SJSA1 (cell line): Measurements from ENCODE around the gene ARID3C. TPM values are rescaled to one million over a fixed set of nuclear protein-coding genes. Genes with fewer than 3 reads are reported as not detected.

ENCODE experiments used
- DNase-seq, 2 experiments: peaks; one replicate each; pipeline ENCODE4 v3.0.0-alpha.2; 2015 to 2020; ENCODE audit warnings: low spot score in 2 of 2, low read depth in 1 of 2
- H3K27ac ChIP-seq: fragments of 250-450 bp; sonication (Bioruptor Pico); 2 replicates; pipeline ENCODE4 v1.5.1; 2020; ENCODE audit warnings: mild to moderate bottlenecking, moderate library complexity
- H3K27me3 ChIP-seq: fragments of 250-450 bp; sonication (Bioruptor Pico); replicated peaks from 2 replicates; pipeline ENCODE4 v1.5.1; 2020; ENCODE audit warnings: mild to moderate bottlenecking, moderate library complexity
- H3K36me3 ChIP-seq: fragments of 250-450 bp; sonication (Bioruptor Pico); 2 replicates; pipeline ENCODE4 v1.5.1; 2020; ENCODE audit warnings: mild to moderate bottlenecking
- H3K4me1 ChIP-seq: fragments of 250-450 bp; sonication (Bioruptor Pico); replicated peaks from 2 replicates; pipeline ENCODE4 v1.6.1; 2021; ENCODE audit warnings: mild to moderate bottlenecking
- H3K4me3 ChIP-seq: fragments of 250-450 bp; sonication (Bioruptor Pico); 2 replicates; pipeline ENCODE4 v1.5.1; 2020; ENCODE audit warnings: mild to moderate bottlenecking
- H3K9me3 ChIP-seq: fragments of 250-450 bp; sonication (Bioruptor Pico); replicated peaks from 2 replicates; pipeline ENCODE4 v1.5.1; 2020; ENCODE audit warnings: mild to moderate bottlenecking
- total RNA-seq: library from RNA; depleted of rRNA; stranded (reverse); fragments of >200 nt; shearing (Covaris generic); gene quantifications from 2 replicates; pipeline ENCODE4 v1.2.3, GENCODE V29; 2014

The ARID3C gene
- total RNA-seq, 1 experiment from 2014 or later = not detected

DNA sequence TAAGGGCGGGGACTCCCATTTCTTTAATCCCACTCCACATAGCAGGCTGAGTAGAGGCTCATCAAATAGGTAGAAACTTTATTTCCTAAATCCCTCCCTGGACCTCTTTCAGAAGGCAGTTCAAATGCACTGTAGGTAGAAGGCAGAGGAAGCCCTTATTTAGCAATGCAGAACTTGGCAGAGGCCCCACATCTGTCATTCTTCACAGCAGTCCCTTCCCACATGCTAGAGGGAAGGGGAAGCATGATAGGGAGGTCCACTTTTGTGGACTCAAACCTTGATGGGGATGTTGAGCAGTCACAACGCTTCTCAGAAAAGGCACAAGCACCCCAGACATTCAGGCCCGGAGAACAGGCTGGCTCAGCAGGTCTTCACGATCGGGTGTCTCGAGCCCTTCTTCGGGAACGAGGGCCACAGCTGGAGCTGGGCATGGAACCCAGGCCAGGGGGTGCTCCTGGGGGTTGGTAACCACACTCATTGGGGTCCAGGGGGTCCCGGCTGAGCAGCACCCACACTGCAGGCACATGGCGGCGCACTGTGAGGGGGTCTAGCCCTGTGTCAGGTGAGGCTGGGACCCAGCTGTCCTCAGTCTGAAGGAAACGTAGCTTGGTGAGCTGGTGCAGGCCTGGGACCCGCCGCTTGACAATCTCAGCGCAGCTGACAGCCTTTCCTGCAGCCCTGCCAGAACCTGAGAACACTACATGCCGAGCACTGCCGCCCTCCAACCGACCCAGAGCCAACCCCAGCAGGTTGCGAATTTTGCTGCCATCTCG, 18.2 kb downstream of the ARID3C start:
- Histone ChIP-seq H3K4me3 (no peak overlapping the region), H3K36me3 (no peaks in the 10 kb centered on the region), H3K4me1 (peaks cover 12% of the 10 kb centered on the region), H3K27me3 (no peaks in the 10 kb centered on the region), H3K27ac (no peak overlapping the region), H3K9me3 (no peaks in the 10 kb centered on the region)
- no peak for DNase-seq

DNA sequence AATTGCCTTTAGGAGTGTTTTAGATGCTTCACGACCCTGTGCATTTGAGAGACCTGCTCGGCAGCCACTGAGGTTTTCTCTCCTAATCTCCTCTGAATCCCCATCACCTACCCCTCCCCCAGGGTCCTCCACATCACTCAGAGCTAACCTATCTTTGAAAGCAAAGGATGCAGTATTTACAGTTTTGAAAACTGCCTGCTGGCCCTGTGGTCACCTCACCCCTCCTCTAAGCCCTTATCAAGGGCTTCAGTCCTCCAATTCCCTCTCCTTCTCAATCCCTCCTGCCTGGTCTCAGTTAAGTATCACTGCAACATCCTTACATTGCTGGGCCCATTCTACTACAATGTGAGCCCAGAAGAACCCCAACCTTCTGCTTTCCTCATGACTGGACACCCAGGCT, 21.5 kb downstream of the ARID3C start:
- H3K4me3 ChIP-seq = no peak overlapping the region
- H3K4me1 ChIP-seq = peaks cover 8% of the 10 kb centered on the region
- no peak for DNase-seq
- no peaks in the 10 kb centered on the region for H3K27me3 ChIP-seq
- H3K27ac ChIP-seq = no peak overlapping the region
- H3K36me3 ChIP-seq = no peaks in the 10 kb centered on the region
- H3K9me3 ChIP-seq = no peaks in the 10 kb centered on the region

DNA sequence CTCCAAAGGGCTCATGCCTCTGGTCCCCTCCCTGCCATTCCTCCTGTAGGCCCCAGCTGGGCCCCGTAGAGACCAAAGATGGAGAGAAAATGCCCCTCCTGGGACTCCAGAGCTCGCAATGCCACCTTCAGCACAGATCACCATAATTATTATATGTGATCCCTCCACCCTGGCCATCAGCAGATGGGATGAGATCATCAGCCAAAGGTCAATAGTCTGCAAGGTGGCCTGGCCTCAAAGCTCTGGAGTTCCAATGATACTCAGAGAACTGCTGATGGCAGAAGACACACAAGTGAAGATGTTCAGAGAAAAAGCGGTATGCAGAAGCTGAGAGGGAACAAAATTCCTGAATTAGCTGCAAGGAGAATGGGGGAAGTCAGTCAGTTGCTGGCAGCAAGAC, 22.0 kb downstream of the ARID3C start:
- H3K9me3 ChIP-seq = no peaks in the 10 kb centered on the region
- no peak overlapping the region for H3K4me3 ChIP-seq
- H3K4me1 ChIP-seq = peaks cover 6% of the 10 kb centered on the region
- H3K36me3 ChIP-seq = no peaks in the 10 kb centered on the region
- DNase-seq = no peak
- no peak overlapping the region for H3K27ac ChIP-seq
- H3K27me3 ChIP-seq = no peaks in the 10 kb centered on the region

DNA sequence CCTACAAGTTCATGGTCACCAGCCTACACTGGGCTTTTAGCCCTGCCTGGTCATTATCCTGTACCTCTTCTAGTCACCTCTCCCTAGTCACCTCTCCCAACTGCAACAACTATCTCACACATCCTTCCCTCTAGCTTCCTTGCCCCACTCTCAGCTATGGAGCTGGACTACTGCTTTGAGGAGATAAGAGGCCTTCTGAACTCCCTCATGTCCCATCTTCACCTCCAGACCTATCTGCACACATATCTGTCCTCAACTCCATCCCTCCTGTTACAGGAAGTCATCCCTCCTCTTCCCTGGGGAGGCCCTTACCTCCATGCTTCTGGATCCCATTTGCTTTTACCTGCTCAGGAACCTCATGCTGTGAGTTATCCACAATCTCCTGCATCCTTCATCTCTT, 22.7 kb downstream of the ARID3C start:
- Histone ChIP-seq H3K9me3 (no peaks in the 10 kb centered on the region), H3K27ac (no peak overlapping the region), H3K4me1 (peaks cover 2% of the 10 kb centered on the region), H3K4me3 (no peak overlapping the region), H3K27me3 (no peaks in the 10 kb centered on the region), H3K36me3 (no peaks in the 10 kb centered on the region)
- no peak for DNase-seq

DNA sequence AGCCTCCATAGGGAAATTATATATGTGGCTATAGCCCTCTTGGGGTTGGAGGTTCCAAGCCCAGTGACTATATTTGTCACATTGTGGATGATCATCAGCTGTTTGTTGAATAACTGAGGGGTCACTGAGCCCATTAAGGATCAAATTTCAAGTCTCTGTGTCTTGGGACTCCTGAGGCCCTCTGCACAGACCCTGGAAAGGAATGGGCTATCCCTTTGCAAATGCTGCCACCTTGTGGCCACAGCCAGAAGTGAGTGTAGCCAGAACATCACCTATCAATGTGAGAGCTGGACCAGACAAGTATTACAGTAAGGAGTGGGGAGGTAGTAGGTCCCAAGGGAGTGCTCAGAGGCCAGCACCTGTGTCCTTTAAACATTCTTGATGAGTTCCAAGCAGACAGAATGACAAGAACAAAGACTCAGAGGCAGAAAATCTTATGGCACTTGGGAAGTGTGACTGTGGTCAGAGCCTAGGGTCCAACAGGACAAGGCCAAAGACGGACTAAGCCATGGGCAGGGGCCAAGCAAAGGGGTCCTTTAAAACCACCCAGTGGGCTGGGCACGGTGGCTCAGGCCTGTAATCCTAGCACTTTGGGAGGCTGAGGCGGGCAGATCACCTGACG, 25.1 kb downstream of the ARID3C start:
- H3K27me3 ChIP-seq = no peaks in the 10 kb centered on the region
- no peaks in the 10 kb centered on the region for H3K36me3 ChIP-seq
- H3K27ac ChIP-seq = no peak overlapping the region
- H3K9me3 ChIP-seq = no peaks in the 10 kb centered on the region
- no peaks in the 10 kb centered on the region for H3K4me1 ChIP-seq
- H3K4me3 ChIP-seq = no peak overlapping the region
- DNase-seq = peak; percentile 25 to 59

DNA sequence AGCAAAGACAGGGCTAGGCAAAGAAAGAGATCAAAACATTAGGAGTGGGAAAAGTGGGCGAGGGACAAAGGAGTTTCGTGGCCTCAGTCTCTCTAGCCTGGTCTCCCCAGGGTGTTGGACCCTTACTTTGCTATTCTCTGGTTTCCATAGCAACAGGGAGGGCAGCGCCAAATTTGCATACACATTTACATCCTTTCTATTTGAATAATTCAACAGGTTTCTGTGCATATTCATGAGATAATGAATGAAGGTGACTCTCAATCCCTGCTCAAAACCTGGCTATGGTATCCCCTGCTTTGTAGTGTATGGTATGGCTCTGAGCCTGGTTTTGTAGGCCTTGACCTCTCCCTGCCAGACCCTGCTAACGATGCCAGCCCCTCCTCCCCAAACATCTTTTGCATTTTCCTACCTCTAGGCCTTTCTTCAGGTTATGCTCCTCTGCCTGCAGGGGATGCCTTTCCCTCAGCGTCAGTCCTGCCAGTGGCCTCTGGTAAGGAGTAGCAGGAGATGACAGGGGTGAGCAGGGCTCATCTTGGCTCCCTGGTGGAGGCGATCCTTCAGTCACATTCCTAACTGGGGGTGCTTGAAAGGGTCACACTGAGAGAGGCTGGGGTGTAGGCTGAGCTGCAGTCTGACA, 26.8 kb downstream of the ARID3C start:
- no peaks in the 10 kb centered on the region for H3K4me1 ChIP-seq
- H3K27ac ChIP-seq = no peak overlapping the region
- no peak for DNase-seq
- no peaks in the 10 kb centered on the region for H3K9me3 ChIP-seq
- H3K4me3 ChIP-seq = no peak overlapping the region
- no peaks in the 10 kb centered on the region for H3K36me3 ChIP-seq
- no peaks in the 10 kb centered on the region for H3K27me3 ChIP-seq

- no peaks in the 10 kb centered on the region for H3K4me1 ChIP-seq
- no peaks in the 10 kb centered on the region for H3K9me3 ChIP-seq
- no peak for DNase-seq
- H3K27me3 ChIP-seq = no peaks in the 10 kb centered on the region
- no peaks in the 10 kb centered on the region for H3K36me3 ChIP-seq
- H3K27ac ChIP-seq = no peak overlapping the region
- no peak overlapping the region for H3K4me3 ChIP-seq
These were observed 28.0 kb downstream of the ARID3C start for GRCh38 chr9:34600908-34601307.

DNA sequence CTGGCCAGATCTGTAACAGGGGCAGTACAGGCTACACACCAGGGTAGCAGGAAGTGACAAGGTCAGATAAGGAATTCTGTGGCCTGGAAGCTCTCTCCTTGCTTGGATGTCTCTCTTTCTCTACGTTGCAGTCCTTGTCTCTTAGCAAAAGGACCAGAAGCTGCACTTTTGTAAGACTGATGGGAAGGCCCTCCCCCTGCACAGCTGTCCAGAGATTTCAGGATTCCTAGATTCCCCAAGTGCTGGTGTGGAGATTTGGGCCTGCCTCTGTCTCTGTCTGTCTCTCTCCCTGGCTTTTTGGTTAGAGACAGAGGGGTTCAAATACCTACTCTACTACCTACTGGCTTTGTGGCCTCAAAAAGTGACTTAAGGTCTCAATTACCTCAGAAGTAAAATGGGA, 29.3 kb downstream of the ARID3C start:
- Histone ChIP-seq H3K9me3 (no peaks in the 10 kb centered on the region), H3K4me3 (no peak overlapping the region), H3K27ac (no peak overlapping the region), H3K36me3 (no peaks in the 10 kb centered on the region), H3K27me3 (no peaks in the 10 kb centered on the region), H3K4me1 (no peaks in the 10 kb centered on the region)
- DNase-seq = no peak

DNA sequence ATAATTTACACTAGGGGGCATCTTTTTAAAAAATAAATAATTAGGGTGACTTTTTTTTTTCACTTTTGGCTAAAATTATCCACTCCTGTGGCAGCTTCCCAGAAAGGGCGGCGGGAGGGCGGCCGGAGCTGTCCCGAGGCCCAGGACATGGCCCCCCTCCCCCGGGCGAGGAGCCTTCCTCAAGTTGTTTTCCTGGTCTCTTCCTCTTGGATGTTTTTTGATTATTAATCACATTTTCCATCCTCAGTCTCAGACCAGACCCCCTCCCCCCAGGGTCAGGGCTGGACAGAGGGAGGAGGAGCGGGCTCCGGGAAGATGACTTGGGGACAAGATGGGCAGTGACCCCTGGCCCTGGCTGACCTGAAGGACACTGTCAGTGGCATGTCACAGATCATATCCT, 34.7 kb downstream of the ARID3C start:
- H3K27me3 ChIP-seq = peaks cover 22% of the 10 kb centered on the region
- no peak overlapping the region for H3K27ac ChIP-seq
- DNase-seq = no peak
- H3K36me3 ChIP-seq = no peaks in the 10 kb centered on the region
- no peaks in the 10 kb centered on the region for H3K9me3 ChIP-seq
- H3K4me3 ChIP-seq = no peak overlapping the region
- no peaks in the 10 kb centered on the region for H3K4me1 ChIP-seq

DNA sequence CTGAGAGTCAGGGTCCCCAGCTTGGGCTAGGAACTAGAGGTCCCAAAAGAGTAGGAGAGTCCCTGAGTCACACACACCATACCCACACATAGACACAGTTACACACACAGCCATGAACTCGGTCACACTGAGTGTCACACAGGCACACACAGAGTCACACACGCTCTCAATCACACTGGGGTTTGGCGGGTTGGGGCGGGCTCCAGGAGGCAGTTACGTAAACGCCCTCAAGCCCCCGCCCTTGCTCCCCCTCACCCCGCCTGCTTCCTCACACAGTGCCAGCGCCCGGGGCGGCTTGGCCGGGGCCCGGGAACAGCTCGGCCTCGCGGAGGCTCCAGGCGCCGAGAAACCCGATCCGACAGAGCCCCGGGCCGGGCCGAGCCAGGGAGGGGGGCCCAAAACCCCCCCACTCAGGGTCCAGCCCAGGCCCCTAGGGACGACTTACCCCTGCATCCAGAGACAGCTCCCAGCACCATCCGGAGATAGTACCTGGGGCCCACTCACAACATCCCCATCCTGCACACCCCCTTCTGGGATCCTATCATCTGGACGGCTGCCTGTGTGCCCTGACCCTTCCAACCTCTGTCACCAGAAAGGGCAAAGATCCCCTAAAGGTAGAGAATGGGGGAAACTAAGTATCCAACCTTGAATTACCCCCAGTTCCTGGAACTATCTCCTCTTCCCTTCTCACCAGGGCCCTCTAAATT, 35.8 kb downstream of the ARID3C start:
- H3K36me3 ChIP-seq = no peaks in the 10 kb centered on the region
- no peak overlapping the region for H3K27ac ChIP-seq
- no peak for DNase-seq
- no peaks in the 10 kb centered on the region for H3K4me1 ChIP-seq
- H3K4me3 ChIP-seq = no peak overlapping the region
- peaks cover 29% of the 10 kb centered on the region for H3K27me3 ChIP-seq
- H3K9me3 ChIP-seq = no peaks in the 10 kb centered on the region

- no peaks in the 10 kb centered on the region for H3K9me3 ChIP-seq
- H3K4me1 ChIP-seq = no peaks in the 10 kb centered on the region
- DNase-seq = no peak
- H3K36me3 ChIP-seq = no peaks in the 10 kb centered on the region
- H3K4me3 ChIP-seq = no peak overlapping the region
- peaks cover 33% of the 10 kb centered on the region for H3K27me3 ChIP-seq
- H3K27ac ChIP-seq = no peak overlapping the region
These were observed 36.7 kb downstream of the ARID3C start for GRCh38 chr9:34591917-34592866.

DNA sequence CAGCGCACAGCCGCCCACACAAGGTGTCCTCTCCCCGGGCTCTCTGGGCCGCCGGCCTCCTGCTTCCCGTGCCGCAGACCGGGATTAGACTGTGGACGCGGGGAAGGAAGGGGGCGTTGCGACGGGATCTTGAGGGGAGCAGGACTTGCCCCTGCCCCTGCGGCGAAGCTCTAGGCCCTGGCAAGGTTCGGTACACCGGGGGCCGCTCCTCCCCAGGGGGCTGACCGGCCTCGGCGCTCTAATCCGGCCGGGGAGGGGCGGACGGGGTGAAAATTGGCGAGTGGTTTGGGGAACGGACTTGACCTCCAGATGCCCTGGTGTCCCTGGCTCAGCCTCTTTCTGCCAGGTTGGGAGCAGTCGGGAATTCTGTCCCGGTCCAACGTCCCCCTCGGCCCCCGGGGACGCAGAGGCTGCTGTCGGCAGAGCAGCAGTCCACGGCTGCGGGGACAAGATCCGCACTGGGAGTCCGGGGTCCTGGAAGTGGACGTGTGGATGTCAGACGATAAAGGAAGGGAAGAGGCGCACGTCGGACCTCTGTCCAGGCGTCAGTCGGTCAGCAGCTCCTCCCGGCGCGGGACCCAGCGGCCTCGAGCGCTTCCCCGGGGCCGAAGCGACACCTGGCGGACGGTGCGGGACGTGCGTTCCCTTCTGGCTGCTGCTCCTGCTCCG, 37.5 kb downstream of the ARID3C start:
- Histone ChIP-seq H3K4me1 (no peaks in the 10 kb centered on the region), H3K27me3 (peaks cover 35% of the 10 kb centered on the region), H3K27ac (no peak overlapping the region), H3K36me3 (no peaks in the 10 kb centered on the region), H3K4me3 (no peak overlapping the region), H3K9me3 (no peaks in the 10 kb centered on the region)
- DNase-seq = peak; percentile 39 to 56
